ENCODE measurements around the gene DRD2. TPM values are rescaled to one million over a fixed set of nuclear protein-coding genes. Genes with fewer than 3 reads are reported as not detected.

DRD2 gene
- total and polyA plus RNA-seq, 2 experiments from 2014 or later = 0.07 to 0.24 TPM

DNA sequence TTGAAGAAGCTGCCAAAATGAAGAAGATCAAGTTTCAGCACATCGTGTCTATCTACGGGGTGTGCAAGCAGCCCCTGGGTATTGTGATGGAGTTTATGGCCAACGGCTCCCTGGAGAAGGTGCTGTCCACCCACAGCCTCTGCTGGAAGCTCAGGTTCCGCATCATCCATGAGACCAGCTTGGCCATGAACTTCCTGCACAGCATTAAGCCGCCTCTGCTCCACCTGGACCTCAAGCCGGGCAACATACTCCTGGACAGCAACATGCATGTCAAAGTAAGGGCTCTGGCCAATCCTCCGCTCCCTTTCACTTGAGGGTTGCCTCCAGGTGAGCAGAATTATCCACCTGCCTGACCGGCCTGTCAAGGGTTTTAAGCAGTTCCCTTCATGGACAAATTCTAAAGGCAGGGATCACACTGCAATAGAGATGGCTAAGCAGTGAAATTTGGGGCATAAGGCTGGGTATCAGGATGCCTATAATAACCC, 81.7 kb downstream of the DRD2 start:
- no peak for DNase-seq (ENCODE audit: low read depth in 1 of 2, low spot score in 1 of 2)
- Histone ChIP-seq H3K27me3 (peaks cover 3% of the 10 kb centered on the region), H3K27ac (no peak overlapping the region), H3K9me3 (ENCODE audit: low read depth) (no peaks in the 10 kb centered on the region), H3K4me3 (no peak overlapping the region), H3K4me1 (ENCODE audit: low read depth) (no peaks in the 10 kb centered on the region), H3K36me3 (no peaks in the 10 kb centered on the region)
- TF ChIP-seq, protein P1, sequence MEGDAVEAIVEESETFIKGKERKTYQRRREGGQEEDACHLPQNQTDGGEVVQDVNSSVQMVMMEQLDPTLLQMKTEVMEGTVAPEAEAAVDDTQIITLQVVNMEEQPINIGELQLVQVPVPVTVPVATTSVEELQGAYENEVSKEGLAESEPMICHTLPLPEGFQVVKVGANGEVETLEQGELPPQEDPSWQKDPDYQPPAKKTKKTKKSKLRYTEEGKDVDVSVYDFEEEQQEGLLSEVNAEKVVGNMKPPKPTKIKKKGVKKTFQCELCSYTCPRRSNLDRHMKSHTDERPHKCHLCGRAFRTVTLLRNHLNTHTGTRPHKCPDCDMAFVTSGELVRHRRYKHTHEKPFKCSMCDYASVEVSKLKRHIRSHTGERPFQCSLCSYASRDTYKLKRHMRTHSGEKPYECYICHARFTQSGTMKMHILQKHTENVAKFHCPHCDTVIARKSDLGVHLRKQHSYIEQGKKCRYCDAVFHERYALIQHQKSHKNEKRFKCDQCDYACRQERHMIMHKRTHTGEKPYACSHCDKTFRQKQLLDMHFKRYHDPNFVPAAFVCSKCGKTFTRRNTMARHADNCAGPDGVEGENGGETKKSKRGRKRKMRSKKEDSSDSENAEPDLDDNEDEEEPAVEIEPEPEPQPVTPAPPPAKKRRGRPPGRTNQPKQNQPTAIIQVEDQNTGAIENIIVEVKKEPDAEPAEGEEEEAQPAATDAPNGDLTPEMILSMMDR (IDR thresholded peaks at IDR 0.05; ENCODE audit: low read depth, low read length) = no peak

DNA sequence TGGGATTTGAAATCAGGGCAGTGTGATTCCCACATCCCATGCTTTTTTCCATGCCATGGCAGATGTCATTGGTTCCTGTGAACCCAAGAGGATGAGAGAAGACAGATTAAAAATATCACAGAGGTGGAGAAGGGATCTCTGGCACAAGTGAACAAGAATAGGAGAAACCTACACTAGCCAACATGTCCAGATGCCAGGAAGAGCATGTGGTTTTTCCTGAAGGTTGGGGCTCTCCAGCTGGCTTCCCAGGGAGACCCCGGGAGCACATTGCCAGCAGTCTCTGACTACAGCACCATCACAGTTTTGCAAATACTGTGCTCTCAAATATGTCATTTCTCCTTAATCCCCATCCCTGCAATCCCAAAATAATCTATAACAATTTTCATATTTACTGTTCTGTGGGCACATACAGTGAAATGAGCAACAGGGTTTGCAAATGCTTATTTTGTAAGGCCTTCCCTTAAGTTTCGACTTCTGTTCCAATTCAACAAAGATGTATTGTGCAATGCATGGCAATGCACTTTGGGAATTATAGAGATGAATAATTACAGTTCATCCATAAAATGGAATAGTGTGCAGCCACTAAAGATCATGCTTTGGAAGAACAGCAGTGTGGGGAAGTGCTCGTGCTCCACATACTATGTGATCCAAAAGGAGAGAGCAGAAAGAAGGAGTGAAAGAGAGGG, 82.8 kb downstream of the DRD2 start:
- Histone ChIP-seq H3K27me3 (peaks cover 9% of the 10 kb centered on the region), H3K4me1 (ENCODE audit: low read depth) (no peaks in the 10 kb centered on the region), H3K36me3 (no peaks in the 10 kb centered on the region), H3K9me3 (ENCODE audit: low read depth) (no peaks in the 10 kb centered on the region), H3K4me3 (no peak overlapping the region), H3K27ac (no peak overlapping the region)
- DNase-seq (ENCODE audit: low read depth in 1 of 2, low spot score in 1 of 2) = no peak
- TF ChIP-seq, protein P1 (IDR thresholded peaks at IDR 0.05; ENCODE audit: low read depth, low read length) = no peak

DNA sequence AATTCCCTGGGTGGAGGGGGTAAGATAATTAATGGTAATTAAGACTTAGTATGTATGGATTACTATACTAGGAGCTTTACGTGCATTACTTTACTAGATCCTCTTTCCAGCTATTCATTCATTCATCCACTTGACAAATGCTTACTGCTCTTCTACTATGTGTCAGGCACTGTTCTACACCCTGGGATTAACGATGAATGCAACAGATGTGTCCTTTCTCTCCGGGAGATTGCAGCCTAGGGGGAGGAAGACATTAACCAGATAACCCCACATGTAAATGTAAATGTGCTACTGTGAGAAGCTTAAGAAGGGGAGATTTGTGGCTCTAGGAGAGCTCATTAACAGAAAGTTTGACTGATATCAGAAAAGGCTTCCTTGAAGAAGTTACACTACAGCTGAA, 85.9 kb downstream of the DRD2 start:
- H3K36me3 ChIP-seq = no peaks in the 10 kb centered on the region
- no peaks in the 10 kb centered on the region for H3K4me1 ChIP-seq (ENCODE audit: low read depth)
- DNase-seq (ENCODE audit: low read depth in 1 of 2, low spot score in 1 of 2) = no peak
- H3K27ac ChIP-seq = no peak overlapping the region
- no peaks in the 10 kb centered on the region for H3K9me3 ChIP-seq (ENCODE audit: low read depth)
- H3K27me3 ChIP-seq = peaks cover 10% of the 10 kb centered on the region
- no peak overlapping the region for H3K4me3 ChIP-seq
- TF ChIP-seq, protein P1 (IDR thresholded peaks at IDR 0.05; ENCODE audit: low read depth, low read length) = no peak

DNA sequence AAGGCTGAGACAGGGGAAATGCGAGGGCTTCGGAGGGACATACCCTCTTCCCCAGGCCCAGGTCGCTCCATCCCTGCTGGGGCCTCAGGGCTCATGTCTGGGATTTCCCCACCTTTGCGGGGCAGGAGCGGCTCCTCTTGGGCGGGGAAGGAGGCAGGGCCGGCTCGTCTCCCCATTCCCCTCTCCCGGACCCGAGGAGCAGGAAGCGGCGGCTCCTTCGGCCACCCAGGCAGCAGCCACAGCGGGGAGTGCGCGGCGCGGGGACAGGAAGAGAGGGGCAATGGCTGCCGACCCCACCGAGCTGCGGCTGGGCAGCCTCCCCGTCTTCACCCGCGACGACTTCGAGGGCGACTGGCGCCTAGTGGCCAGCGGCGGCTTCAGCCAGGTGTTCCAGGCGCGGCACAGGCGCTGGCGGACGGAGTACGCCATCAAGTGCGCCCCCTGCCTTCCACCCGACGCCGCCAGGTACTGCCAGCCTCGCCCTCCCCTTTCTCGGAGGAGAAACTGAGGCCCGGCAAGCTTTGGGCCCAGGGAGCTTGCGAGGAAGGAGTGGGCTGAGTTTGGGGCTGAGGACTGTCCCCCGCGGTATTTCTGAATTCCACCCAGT, 87.5 kb downstream of the DRD2 start, which contains the start of gene ANKK1:
ANKK1 (plus strand) TSS at position 175 of the 607 bp plus-strand sequence; CDS start at position 281, 106 bp downstream.
- TF ChIP-seq, protein P1 (IDR thresholded peaks at IDR 0.05; ENCODE audit: low read depth, low read length) = peak; percentile 40
- H3K27ac ChIP-seq = no peak within 1 kb of the TSS
- peak within 1 kb of the TSS; percentile 11 for H3K4me3 ChIP-seq
- peak in 1 of 2 donors; percentile 35 for DNase-seq (ENCODE audit: low read depth in 1 of 2, low spot score in 1 of 2)
- peaks cover 7% of the 10 kb centered on the region for H3K4me1 ChIP-seq (ENCODE audit: low read depth)
- no peaks in the 10 kb centered on the region for H3K9me3 ChIP-seq (ENCODE audit: low read depth)
- H3K27me3 ChIP-seq = peaks cover 10% of the 10 kb centered on the region
- no peaks in the 10 kb centered on the region for H3K36me3 ChIP-seq

DNA sequence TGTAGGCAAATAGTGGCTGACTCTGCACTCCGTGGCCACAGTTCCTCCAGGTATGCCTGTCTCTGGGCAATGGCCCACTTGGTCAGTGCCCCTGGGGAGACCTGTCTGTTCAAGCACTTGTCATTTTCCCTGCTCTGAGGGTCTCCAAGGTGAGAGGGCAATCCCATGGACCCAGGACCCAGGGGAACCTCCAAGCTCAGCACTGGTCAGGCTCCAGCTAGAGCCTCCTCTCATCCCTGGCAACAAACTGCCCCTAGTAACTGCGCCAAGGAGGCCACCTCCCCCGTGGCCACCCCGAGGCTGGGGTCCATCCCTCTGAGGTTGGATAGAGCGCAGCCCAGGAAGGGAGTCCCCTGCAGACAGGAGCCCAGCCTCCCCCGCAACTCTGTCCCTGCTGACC, 88.3 kb downstream of the DRD2 start:
- no peak overlapping the region for H3K4me3 ChIP-seq
- no peak for DNase-seq (ENCODE audit: low read depth in 1 of 2, low spot score in 1 of 2)
- TF ChIP-seq, protein P1 (IDR thresholded peaks at IDR 0.05; ENCODE audit: low read depth, low read length) = no peak
- no peaks in the 10 kb centered on the region for H3K36me3 ChIP-seq
- peaks cover 10% of the 10 kb centered on the region for H3K27me3 ChIP-seq
- no peaks in the 10 kb centered on the region for H3K9me3 ChIP-seq (ENCODE audit: low read depth)
- no peak overlapping the region for H3K27ac ChIP-seq
- H3K4me1 ChIP-seq (ENCODE audit: low read depth) = peaks cover 7% of the 10 kb centered on the region
